Liver (tissue), 9 donors: ENCODE data around the gene PLEKHG4. TPM values are rescaled to one million over a fixed set of nuclear protein-coding genes. Genes with fewer than 3 reads are reported as not detected.

Experiments
- DNase-seq: peaks from one replicate; pipeline ENCODE4 v3.0.0-alpha.2; 2017; ENCODE audit warnings: low spot score
- H3K27ac ChIP-seq, 2 donors: one replicate each; pipeline ENCODE4 v1.7.0; 2013; ENCODE audit warnings: inconsistent platforms in 2 of 2, low read length in 2 of 2, control low read depth in 1 of 2, low read depth in 1 of 2, mild to moderate bottlenecking in 1 of 2
- H3K27me3 ChIP-seq, 4 donors: one replicate each; pipeline versions ENCODE4 v1.6.1 to v1.7.0; 2013; ENCODE audit warnings: low read length in 3 of 4, inconsistent platforms in 1 of 4, mild to moderate bottlenecking in 1 of 4, moderate library complexity in 1 of 4; ENCODE audit not compliant: control insufficient read depth in 4 of 4, insufficient read depth in 4 of 4
- H3K36me3 ChIP-seq, 4 donors: one replicate each; pipeline versions ENCODE4 v1.6.1 to v1.7.0; 2013; ENCODE audit warnings: low read length in 3 of 4, mild to moderate bottlenecking in 3 of 4, low read depth in 1 of 4, moderate library complexity in 1 of 4; ENCODE audit not compliant: control insufficient read depth in 4 of 4, insufficient read depth in 3 of 4
- H3K4me1 ChIP-seq, 4 donors: one replicate each; pipeline versions ENCODE4 v1.6.1 to v1.7.0; 2013; ENCODE audit warnings: low read length in 3 of 4, mild to moderate bottlenecking in 3 of 4, moderate library complexity in 1 of 4; ENCODE audit not compliant: control insufficient read depth in 4 of 4, insufficient read depth in 4 of 4
- H3K4me3 ChIP-seq, 3 donors: one replicate each; pipeline versions ENCODE4 v1.6.1 to v1.7.0; 2013; ENCODE audit warnings: low read length in 3 of 3, control low read depth in 1 of 3, low read depth in 1 of 3, mild to moderate bottlenecking in 1 of 3
- H3K9ac ChIP-seq, 2 donors: one replicate each; pipeline ENCODE4 v1.7.0; 2013; ENCODE audit warnings: low read length in 2 of 2, mild to moderate bottlenecking in 2 of 2, moderate library complexity in 2 of 2, control low read depth in 1 of 2, low read depth in 1 of 2
- H3K9me3 ChIP-seq, 4 donors: one replicate each; pipeline versions ENCODE4 v1.6.1 to v1.7.0; 2013; ENCODE audit warnings: low read length in 3 of 4; ENCODE audit not compliant: control insufficient read depth in 4 of 4
- EGR1 ChIP-seq, 2 donors: IDR thresholded peaks; 2 replicates each; pipeline ENCODE4 v1.6.1; 2016 to 2018; ENCODE audit warnings: antibody characterized with exemption in 2 of 2, low read depth in 2 of 2
- FOXA1 ChIP-seq: IDR thresholded peaks from 2 replicates; pipeline ENCODE4 v1.6.1; 2016; ENCODE audit warnings: antibody characterized with exemption
- FOXA2 ChIP-seq: IDR thresholded peaks from 2 replicates; pipeline ENCODE4 v1.6.1; 2016; ENCODE audit warnings: antibody characterized with exemption
- GABPA ChIP-seq, 2 donors: IDR thresholded peaks in 1 of 2; conservative IDR thresholded peaks in 1 of 2; 2 replicates each; pipeline ENCODE4 v1.6.1; 2016; ENCODE audit warnings: antibody characterized with exemption in 2 of 2, mild to moderate bottlenecking in 1 of 2, moderate library complexity in 1 of 2
- HNF4A ChIP-seq, 2 donors: conservative IDR thresholded peaks; 2 replicates each; pipeline ENCODE4 v1.6.1; 2016; ENCODE audit warnings: antibody characterized with exemption in 2 of 2, mild to moderate bottlenecking in 2 of 2
- JUND ChIP-seq, 2 donors: IDR thresholded peaks; 2 replicates each; pipeline ENCODE4 v1.6.1; 2016; ENCODE audit warnings: antibody characterized with exemption in 2 of 2
- NR2F2 ChIP-seq: IDR thresholded peaks from 2 replicates; pipeline ENCODE4 v1.6.1; 2016; ENCODE audit warnings: antibody characterized with exemption
- REST ChIP-seq: IDR thresholded peaks from 2 replicates; pipeline ENCODE4 v1.6.1; 2016; ENCODE audit warnings: antibody characterized with exemption, mild to moderate bottlenecking
- RXRA ChIP-seq, 2 donors: IDR thresholded peaks; 2 replicates each; pipeline ENCODE4 v1.6.1; 2017 to 2018; ENCODE audit warnings: antibody characterized with exemption in 2 of 2, mild to moderate bottlenecking in 1 of 2
- SP1 ChIP-seq: IDR thresholded peaks from 2 replicates; pipeline ENCODE4 v1.6.1; 2018; ENCODE audit warnings: antibody characterized with exemption, mild to moderate bottlenecking
- YY1 ChIP-seq: IDR thresholded peaks from 2 replicates; pipeline ENCODE4 v1.6.1; 2016; ENCODE audit warnings: antibody characterized with exemption, mild to moderate bottlenecking
- WGBS: extraction: QIAGEN DNeasy Blood & Tissue Kit; methylation state at CpG from one replicate; pipeline ENCODE4 v1.1.7; 2013; 5-methylcytosine and 5-hydroxymethylcytosine counted together
- polyA plus RNA-seq, 2 donors: library from polyadenylated mRNA; stranded (reverse) in 1 of 2; unstranded in 1 of 2; fragments of 200-250 nt in 1 of 2; fragments of >200 nt in 1 of 2; fragmentation: Nextera tagmentation in 1 of 2; extraction: Ambion mirVana in 1 of 2; gene quantifications; one replicate each; pipeline versions ENCODE4 v1.2.1 to v1.2.3, GENCODE V29; 2013 to 2015
- total RNA-seq, 2 donors: library from RNA; depleted of rRNA; stranded (reverse); fragments of >200 nt; gene quantifications; one replicate each; pipeline ENCODE4 v1.2.3, GENCODE V29; 2014
- TF ChIP-seq, protein P1 (sequence below): IDR thresholded peaks from 2 replicates; pipeline ENCODE4 v1.6.1; 2016; ENCODE audit warnings: antibody characterized with exemption
- TF ChIP-seq, protein P2 (sequence below): fragments of 150-350 bp; IDR thresholded peaks from 2 replicates; pipeline ENCODE4 v1.5.1; 2017; ENCODE audit warnings: improper control_type of control experiment, low read depth, low read length; ENCODE audit not compliant: missing input control
- TF ChIP-seq, protein P3 (sequence below): IDR thresholded peaks from 2 replicates; pipeline ENCODE4 v1.6.1; 2016; ENCODE audit warnings: antibody characterized with exemption
- TF ChIP-seq, protein P4 (sequence below): IDR thresholded peaks from 2 replicates; pipeline ENCODE4 v1.6.1; 2016; ENCODE audit warnings: antibody characterized with exemption
- donor health status: healthy.
- donor health status: healthy.
- donor health status: healthy.
- donor health status: healthy.
- donor health status: healthy.

Gene PLEKHG4
- total and polyA plus RNA-seq, 4 donors, result 0.21 to 2.6 (median 0.68) TPM

GRCh38 chr16:67257486-67258160, 21.7 kb upstream of the PLEKHG4 start:
- no peak overlapping the region for H3K27ac ChIP-seq
- H3K4me3 ChIP-seq, result no peak overlapping the region
- no peaks in the 10 kb centered on the region for H3K27me3 ChIP-seq
- H3K36me3 ChIP-seq, result no peaks in the 10 kb centered on the region
- no peaks in the 10 kb centered on the region for H3K4me1 ChIP-seq
- DNase-seq, result no peak
- H3K9ac ChIP-seq, result no peak overlapping the region
- no peaks in the 10 kb centered on the region for H3K9me3 ChIP-seq
- TF ChIP-seq HNF4A (conservative IDR thresholded peaks at IDR 0.05), result no peak
- TF ChIP-seq, protein P1, sequence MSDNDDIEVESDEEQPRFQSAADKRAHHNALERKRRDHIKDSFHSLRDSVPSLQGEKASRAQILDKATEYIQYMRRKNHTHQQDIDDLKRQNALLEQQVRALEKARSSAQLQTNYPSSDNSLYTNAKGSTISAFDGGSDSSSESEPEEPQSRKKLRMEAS, result no peak
- no peak for TF ChIP-seq SP1
- TF ChIP-seq, protein P2, sequence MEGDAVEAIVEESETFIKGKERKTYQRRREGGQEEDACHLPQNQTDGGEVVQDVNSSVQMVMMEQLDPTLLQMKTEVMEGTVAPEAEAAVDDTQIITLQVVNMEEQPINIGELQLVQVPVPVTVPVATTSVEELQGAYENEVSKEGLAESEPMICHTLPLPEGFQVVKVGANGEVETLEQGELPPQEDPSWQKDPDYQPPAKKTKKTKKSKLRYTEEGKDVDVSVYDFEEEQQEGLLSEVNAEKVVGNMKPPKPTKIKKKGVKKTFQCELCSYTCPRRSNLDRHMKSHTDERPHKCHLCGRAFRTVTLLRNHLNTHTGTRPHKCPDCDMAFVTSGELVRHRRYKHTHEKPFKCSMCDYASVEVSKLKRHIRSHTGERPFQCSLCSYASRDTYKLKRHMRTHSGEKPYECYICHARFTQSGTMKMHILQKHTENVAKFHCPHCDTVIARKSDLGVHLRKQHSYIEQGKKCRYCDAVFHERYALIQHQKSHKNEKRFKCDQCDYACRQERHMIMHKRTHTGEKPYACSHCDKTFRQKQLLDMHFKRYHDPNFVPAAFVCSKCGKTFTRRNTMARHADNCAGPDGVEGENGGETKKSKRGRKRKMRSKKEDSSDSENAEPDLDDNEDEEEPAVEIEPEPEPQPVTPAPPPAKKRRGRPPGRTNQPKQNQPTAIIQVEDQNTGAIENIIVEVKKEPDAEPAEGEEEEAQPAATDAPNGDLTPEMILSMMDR, result no peak
- TF ChIP-seq RXRA (IDR thresholded peaks at IDR 0.05), result no peak
- TF ChIP-seq, protein P3, sequence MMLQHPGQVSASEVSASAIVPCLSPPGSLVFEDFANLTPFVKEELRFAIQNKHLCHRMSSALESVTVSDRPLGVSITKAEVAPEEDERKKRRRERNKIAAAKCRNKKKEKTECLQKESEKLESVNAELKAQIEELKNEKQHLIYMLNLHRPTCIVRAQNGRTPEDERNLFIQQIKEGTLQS, result no peak
- TF ChIP-seq FOXA2, result no peak
- TF ChIP-seq REST, result no peak
- TF ChIP-seq JUND (IDR thresholded peaks at IDR 0.05), result no peak
- no peak for TF ChIP-seq GABPA (IDR thresholded peaks at IDR 0.05 in 1 of 2, conservative IDR thresholded peaks at IDR 0.05 in 1 of 2)
- no peak for TF ChIP-seq YY1
- TF ChIP-seq, protein P4, sequence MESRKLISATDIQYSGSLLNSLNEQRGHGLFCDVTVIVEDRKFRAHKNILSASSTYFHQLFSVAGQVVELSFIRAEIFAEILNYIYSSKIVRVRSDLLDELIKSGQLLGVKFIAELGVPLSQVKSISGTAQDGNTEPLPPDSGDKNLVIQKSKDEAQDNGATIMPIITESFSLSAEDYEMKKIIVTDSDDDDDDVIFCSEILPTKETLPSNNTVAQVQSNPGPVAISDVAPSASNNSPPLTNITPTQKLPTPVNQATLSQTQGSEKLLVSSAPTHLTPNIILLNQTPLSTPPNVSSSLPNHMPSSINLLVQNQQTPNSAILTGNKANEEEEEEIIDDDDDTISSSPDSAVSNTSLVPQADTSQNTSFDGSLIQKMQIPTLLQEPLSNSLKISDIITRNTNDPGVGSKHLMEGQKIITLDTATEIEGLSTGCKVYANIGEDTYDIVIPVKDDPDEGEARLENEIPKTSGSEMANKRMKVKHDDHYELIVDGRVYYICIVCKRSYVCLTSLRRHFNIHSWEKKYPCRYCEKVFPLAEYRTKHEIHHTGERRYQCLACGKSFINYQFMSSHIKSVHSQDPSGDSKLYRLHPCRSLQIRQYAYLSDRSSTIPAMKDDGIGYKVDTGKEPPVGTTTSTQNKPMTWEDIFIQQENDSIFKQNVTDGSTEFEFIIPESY, result no peak
- no peak for TF ChIP-seq NR2F2
- TF ChIP-seq FOXA1, result no peak
- no peak for TF ChIP-seq EGR1 (IDR thresholded peaks at IDR 0.05; ENCODE audit: low read depth in 2 of 2)
- WGBS, result 84% methylated on average over 4 of the region's 4 CpGs
